ENCODE results near the gene KDM8.

The KDM8 gene

DNA sequence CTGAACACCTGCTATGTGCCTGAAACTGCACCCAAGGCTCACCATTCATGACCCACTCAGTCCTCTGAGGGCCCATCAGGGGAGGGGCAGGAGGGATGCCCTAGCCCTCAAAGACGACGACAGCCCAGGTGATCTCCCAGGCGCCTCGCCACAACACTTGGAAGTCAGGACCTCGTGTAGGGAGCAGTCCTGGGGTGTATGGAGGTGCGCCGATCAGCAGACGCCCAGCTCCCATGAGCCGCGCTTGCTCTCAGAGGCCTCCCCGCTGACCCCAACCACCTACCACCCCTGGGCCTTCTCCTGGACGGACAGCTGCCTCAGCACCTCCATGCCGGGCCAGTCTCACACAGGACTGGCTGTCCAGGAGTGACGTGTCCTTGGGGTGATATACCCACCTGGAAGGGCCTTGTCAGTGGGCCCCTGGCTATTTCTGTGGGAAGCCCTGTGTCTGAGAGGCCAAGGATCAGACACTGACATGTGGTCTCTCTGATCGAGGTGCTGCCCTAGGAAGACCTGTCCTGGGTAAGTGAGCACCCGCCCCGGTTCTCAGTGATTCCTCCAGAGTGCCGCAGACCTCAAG is 26.7 kb downstream of the KDM8 start:
- TF ChIP-seq, protein P1, sequence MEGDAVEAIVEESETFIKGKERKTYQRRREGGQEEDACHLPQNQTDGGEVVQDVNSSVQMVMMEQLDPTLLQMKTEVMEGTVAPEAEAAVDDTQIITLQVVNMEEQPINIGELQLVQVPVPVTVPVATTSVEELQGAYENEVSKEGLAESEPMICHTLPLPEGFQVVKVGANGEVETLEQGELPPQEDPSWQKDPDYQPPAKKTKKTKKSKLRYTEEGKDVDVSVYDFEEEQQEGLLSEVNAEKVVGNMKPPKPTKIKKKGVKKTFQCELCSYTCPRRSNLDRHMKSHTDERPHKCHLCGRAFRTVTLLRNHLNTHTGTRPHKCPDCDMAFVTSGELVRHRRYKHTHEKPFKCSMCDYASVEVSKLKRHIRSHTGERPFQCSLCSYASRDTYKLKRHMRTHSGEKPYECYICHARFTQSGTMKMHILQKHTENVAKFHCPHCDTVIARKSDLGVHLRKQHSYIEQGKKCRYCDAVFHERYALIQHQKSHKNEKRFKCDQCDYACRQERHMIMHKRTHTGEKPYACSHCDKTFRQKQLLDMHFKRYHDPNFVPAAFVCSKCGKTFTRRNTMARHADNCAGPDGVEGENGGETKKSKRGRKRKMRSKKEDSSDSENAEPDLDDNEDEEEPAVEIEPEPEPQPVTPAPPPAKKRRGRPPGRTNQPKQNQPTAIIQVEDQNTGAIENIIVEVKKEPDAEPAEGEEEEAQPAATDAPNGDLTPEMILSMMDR (IDR thresholded peaks at IDR 0.05) = no peak

DNA sequence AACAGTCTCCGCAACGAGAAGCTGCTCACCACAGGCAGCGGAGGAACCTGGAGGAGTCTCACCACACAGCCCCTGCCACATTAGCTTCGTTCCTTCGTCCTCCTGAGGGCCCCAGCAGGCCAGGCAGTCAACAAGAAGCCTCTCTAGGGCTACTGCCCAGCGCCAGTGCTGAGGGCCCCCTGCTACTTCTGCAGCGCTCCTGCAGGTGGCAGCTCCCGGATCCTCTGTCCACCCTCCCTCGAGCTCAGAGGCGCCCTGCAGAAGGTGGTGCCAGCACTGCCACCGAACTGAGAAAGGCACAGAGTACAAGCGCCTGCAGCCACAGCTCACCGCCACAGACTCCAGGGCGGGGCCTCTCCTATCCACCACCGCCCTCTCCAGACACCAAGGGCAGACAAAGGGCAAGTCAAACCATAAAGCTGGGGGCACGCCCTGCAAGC is 27.3 kb downstream of the KDM8 start:
- TF ChIP-seq, protein P1 (IDR thresholded peaks at IDR 0.05) = no peak

DNA sequence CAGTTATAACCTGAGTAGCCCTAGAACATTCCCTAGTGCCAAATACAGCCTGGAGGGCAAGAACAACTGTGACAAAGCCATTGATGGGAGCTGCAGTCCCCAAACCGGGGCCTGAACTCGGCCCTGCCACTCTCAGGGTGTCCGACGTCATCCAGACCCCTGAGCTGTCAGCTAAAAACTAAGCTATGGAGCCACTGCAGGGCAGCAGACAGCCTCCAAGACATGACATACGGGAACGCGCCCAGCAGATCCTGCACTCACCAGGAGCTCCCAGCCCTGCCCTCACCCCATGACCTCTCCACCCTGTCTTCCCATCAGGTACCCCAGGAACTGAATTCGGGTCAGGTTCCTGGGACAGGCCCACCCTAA is 28.4 kb downstream of the KDM8 start:
- TF ChIP-seq, protein P1 (IDR thresholded peaks at IDR 0.05) = no peak

DNA sequence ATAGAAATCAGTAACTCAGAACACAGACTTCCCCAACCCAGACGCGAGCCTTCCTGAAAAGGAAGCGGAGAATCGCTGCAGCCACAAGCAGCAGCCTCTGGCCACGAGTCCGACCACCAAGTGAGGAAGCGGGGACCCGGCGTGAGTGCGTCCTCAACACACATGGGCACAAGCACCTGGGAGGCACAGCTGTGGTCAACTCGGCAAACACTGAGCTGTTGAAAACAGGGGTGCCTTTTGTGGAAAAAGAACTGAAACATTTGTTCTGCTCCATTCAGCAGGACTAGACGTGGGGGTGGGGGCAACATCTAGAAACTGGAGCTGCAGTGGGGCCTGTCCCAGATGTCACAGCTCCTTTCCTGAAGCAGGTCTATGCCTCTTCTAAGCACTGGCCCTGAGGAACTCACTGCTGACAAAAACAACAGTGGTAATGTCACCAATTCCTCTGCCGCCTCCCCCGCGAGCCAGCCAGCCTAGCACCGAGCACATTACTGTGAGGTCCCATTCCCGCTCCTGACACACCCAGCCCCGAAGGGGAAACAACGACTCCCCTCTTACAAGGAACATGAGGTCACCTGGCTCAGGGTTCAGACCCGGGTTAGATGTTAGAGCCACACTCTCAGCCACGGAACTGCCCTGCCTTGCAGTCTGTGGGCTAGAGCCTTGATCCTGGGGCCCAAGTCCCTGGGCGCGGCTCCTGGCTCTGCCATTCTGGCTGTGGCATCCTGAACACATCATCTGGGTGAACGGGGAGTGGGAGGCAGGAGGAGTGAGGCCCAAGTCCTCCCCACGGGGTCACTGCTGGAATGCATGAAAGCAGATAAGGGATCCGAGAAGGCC is 29.0 kb downstream of the KDM8 start:
- TF ChIP-seq, protein P1 (IDR thresholded peaks at IDR 0.05) = no peak

DNA sequence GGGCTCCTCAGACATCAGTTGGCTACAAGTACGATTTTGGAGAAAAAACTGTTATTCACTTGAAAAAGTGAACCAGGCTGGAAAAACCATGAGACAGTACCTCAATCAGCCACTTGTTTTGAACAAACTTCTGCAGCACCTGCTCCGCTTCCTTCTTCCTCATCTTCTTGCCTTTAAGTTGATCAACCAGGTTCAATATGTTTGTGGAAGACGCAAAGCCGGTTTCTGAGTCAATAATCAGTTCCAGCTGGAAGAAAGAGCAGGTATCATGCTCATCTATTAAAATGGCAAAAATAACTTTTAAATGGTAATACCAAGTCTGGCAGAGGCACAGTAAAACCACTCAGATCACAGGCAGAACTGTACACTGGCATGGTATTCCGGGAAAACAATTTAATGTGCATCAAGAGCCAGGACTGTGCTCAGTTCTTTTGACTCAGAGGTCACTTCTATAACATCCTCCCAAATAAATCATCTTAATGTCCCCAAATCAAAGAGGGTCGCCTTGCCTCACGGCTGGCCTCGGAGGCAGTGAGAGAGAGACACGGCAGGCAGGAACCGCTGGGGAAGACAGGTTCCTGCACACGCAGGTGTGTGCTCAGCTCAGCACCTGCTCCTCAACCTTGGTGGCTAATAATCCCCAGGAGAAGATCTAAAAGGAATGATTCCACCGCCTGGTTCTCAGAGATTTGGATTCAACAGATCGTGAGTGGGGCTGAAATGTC is 29.7 kb downstream of the KDM8 start:
- TF ChIP-seq, protein P1 (IDR thresholded peaks at IDR 0.05) = no peak

DNA sequence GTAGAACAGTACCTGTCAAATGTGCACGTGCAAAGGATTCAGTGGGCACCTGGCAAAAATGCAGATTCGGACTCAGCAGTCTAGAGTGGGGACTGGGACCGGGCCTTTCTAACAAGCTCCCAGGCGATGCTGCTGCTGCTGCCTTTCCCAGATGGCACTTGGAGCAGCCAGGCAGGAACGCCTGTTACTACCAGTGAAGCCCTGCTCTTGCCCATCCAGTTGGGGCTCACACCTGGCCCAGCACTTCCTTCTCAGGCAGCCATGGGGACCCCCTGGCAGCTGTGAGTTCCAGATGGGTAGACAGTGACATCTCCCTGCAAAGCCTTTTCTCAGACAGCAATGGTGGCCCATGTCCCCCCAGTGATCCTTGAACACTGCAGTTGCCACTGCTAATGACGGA is 30.4 kb downstream of the KDM8 start:
- TF ChIP-seq, protein P1 (IDR thresholded peaks at IDR 0.05) = no peak

DNA sequence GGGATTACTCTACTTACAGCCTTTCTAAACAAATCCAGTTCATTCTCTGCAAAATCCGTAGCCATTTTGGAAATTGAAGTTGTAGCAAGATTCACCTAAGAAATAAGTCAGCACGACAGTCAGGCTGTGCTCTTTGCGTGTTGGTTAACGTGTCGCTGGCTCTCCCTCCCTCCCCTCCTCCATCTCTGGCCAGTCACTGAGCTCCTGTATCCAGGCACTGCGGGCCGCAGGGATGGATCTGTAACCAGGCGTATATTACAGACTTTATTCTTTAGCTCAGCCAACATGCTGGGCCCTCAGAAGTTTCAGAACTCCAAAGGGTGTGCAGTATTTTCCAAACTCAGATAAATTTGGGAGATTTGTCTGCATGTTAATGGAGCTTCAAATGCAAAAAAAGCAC is 30.8 kb downstream of the KDM8 start:
- TF ChIP-seq, protein P1 (IDR thresholded peaks at IDR 0.05) = no peak
